ENCODE data around the gene SLC12A5. TPM values are rescaled to one million over a fixed set of nuclear protein-coding genes. Genes with fewer than 3 reads are reported as not detected.
"Not testable (repeated sequence)": the region's sequence is repeated elsewhere in the genome, so short reads cannot be mapped to it uniquely, and the experiment has no call there.

The SLC12A5 gene
- total RNA-seq, 1 donor from 2014 or later = 3.9 TPM

- ATAC-seq = peak; percentile 97
- intact Hi-C loops (cut with DNase I) = no loop called here
- peak; percentile 97 for DNase-seq (ENCODE audit: low spot score)
Measured at GRCh38 chr20:46089417-46090388, 60.7 kb downstream of the SLC12A5 start, which contains the start of gene NCOA5. TSS of gene NCOA5 (minus strand) at chr20:46089962. CDS start at chr20:46079424, 10,538 bp downstream.

GRCh38 chr20:46091622-46092535, 62.9 kb downstream of the SLC12A5 start:
- DNase-seq (ENCODE audit: low spot score); intact Hi-C loops (cut with DNase I); ATAC-seq: not testable (repeated sequence)

- ATAC-seq (no peak), DNase-seq (ENCODE audit: low spot score) (no peak)
- intact Hi-C loops (cut with DNase I) = no loop called here
Measured at GRCh38 chr20:46093531-46093930, 64.5 kb downstream of the SLC12A5 start.

DNA sequence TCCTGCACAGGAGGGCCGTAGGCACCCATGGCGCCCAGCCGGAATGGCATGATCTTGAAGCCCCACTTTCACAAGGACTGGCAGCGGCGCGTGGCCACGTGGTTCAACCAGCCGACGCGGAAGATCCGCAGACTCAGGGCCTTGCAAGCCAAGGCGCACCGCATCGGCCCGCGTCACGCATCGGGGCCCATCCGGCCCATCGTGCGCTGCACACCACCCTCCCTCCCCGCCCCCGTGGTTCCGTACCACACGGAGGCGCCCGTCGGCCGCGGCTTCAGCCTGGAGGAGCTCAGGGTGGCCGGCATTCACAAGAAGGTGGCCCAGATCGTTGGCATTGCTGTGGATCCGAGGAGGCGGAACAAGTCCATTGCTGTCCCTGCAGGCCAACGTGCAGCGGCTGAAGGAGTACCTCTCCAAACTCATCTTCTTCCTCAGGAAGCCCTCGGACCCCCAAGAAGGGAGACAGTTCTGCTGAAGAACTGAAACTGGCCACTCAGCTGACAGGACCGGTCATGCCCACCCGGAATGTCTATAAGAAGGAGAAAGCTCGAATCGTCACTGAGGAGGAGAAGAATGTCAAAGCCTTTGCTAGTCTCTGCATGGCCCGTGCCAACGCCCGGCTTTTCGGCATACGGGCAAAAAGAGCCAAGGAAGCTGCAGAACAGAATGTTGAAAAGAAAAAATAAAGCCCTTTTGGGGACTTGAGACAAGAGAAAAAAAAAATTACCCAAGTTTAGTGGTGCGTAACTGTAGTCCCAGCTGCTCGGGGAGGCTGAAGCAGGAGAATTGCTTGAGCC, 70.7 kb downstream of the SLC12A5 start:
- peak; percentile 36 for ATAC-seq
- DNase-seq (ENCODE audit: low spot score) = no peak
- intact Hi-C loops (cut with DNase I) = no loop called here

DNA sequence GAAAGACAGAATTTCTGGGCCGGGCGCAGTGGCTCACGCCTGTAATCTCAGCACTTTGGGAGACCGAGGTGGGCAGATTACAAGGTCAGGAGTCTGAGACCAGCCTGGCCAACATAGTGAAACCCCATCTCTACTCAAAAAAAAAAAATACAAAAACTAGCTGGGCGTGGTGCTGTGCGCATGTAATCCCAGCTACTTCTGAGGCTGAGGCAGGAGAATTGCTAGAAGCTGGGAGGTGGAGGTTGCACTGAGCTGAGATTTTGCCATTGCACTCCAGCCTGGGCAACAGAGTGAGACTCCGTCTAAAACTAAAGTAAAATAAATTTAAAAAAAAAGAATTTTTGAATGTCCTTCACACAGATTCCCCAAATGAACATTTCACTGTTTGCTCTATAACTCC, 71.4 kb downstream of the SLC12A5 start:
- ATAC-seq; intact Hi-C loops (cut with DNase I); DNase-seq (ENCODE audit: low spot score): not testable (repeated sequence)

GRCh38 chr20:46100988-46101387, 72.0 kb downstream of the SLC12A5 start:
- no peak for DNase-seq (ENCODE audit: low spot score)
- intact Hi-C loops (cut with DNase I) = no loop called here
- no peak for ATAC-seq

DNA sequence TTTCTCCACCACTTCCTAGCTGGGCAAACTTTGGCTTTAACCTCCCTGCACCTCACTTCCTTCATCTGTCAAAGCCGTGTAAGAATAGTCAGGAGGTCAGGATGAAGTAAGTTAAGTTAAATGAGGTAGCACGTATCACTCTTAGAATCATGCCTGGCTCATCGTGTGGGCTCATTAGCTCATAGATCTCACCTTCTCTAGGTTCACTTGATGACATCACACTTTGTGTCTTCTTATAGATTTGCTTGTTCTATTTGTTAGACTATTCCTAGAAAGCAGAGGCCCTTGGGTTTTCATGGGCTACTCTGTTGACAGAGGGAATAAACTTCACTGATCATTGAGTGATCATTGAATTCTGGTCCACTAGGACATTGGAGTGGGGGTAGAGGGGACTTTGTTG, 72.9 kb downstream of the SLC12A5 start:
- DNase-seq (ENCODE audit: low spot score) = no peak
- no peak for ATAC-seq
- intact Hi-C loops (cut with DNase I) = no loop called here

DNA sequence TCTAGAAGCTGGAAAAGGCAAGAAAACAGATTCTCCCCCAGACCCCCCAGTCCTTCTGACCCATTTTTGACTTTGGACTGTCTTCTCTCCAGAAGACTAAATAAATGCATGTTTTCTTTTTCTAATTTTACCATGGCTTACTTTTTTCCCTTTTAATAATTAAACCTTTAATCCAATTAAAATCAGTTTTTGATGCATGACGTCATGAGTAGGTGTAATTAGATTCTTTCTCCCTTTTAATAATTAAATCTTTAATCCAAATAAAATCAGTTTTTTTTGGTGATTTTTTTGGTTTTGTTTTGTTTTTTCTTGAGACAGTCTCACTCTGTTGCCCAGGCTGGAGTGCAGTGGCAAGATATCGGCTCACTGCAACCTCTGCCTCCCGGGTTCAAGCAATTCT, 73.9 kb downstream of the SLC12A5 start:
- ATAC-seq = no peak
- no peak for DNase-seq (ENCODE audit: low spot score)
- intact Hi-C loops (cut with DNase I) = no loop called here

DNA sequence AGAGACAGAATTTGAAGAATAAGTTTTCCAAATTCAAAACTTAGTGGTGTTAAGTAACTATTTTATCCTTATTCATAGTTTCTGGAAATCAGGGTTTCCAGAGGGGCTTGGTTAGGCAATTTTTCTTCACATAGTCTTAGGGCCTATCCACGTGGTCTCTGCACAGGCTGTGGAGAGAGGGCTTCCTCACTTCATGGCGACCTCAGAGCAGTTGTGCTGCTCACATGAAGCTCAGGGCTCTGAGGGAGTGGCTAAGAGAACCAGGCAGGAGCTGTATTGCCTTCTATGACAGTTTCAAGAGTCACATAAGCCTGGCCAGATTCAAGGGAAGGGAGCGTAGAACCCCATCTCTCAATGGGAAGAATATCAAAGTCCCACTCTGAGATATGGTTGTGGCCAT, 75.2 kb downstream of the SLC12A5 start:
- DNase-seq (ENCODE audit: low spot score) = no peak
- intact Hi-C loops (cut with DNase I) = no loop called here
- ATAC-seq = no peak

DNA sequence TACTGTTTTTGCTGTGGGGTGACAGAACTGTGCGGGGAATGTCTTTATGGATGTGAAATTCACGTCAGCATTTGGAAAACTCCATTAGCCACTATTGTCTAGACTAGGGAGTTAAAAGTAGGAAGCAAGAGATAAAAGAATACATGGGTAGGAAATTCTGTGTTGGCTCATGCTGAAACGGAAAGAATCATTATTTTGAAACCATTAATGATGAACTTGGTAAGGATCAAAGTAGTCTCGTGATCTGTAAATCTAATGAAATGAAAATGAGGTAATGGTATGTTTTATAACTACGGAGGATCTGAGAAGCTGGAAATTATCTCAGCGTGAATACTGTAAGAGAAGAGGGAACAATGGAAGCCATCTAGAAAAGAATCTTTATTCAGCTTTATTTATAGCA, 78.0 kb downstream of the SLC12A5 start:
- no peak for ATAC-seq
- intact Hi-C loops (cut with DNase I) = no loop called here
- DNase-seq (ENCODE audit: low spot score) = no peak

DNA sequence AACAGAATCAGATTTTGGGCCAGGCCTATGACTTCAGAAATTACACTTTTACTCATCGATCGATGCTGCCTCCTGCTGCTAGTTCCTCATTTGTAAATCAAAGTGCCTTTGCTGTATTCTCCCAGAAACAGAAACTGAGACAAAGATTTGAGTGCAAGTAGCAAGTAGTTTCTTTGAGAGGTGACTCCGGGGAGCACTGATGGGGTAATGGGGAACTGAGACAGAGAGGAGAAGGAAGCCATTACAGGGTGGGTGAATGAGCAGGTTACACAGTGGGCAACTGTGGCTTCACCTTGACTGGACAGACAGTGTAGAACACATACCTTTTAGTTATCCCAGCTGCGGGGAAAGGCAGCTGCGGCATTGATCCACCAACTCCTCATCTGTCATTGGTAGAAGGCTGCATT, 79.4 kb downstream of the SLC12A5 start:
- no peak for DNase-seq (ENCODE audit: low spot score)
- ATAC-seq = no peak

GRCh38 chr20:46108976-46109375, 80.0 kb downstream of the SLC12A5 start:
- DNase-seq (ENCODE audit: low spot score) = no peak
- ATAC-seq = no peak
- intact Hi-C loops (cut with DNase I) = no loop called here

More for the DNA sequence above, 79.4 kb downstream of the SLC12A5 start:
- intact Hi-C loops (cut with DNase I) = no loop called here

Other genes with a start within 250 kb of the SLC12A5 start
- 1.5 TPM for gene WFDC3, start 237.3 kb upstream of the SLC12A5 start, total RNA-seq
- 20.5 TPM for gene DNTTIP1, start 237.3 kb upstream of the SLC12A5 start, total RNA-seq
- 0.80 TPM for gene UBE2C, start 216.6 kb upstream of the SLC12A5 start, total RNA-seq
- 0.89 TPM for gene TNNC2, start 201.9 kb upstream of the SLC12A5 start, total RNA-seq
- 52.6 TPM for gene SNX21, start 195.4 kb upstream of the SLC12A5 start, total RNA-seq
- gene ACOT8, start 171.8 kb upstream of the SLC12A5 start, total RNA-seq = 19.7 TPM
- 3.8 TPM for gene ZSWIM3, start 171.6 kb upstream of the SLC12A5 start, total RNA-seq
- 8.1 TPM for gene ZSWIM1, start 148.0 kb upstream of the SLC12A5 start, total RNA-seq
- 2.8 TPM for gene SPATA25, start 141.6 kb upstream of the SLC12A5 start, total RNA-seq
- gene NEURL2, start 138.0 kb upstream of the SLC12A5 start, total RNA-seq = 8.9 TPM
- 87.4 TPM for gene CTSA, start 137.9 kb upstream of the SLC12A5 start, total RNA-seq
- gene PLTP, start 117.1 kb upstream of the SLC12A5 start, total RNA-seq = 95.4 TPM
- 38.2 TPM for gene PCIF1, start 94.5 kb upstream of the SLC12A5 start, total RNA-seq
- gene ZNF335, start 57.0 kb upstream of the SLC12A5 start, total RNA-seq = 22.3 TPM
- 5.0 TPM for gene MMP9, start 20.3 kb upstream of the SLC12A5 start, total RNA-seq
- 27.4 TPM for gene NCOA5, start 60.7 kb downstream of the SLC12A5 start, total RNA-seq
- 25.1 TPM for gene CD40, start 89.1 kb downstream of the SLC12A5 start, total RNA-seq

All from sciatic nerve (tissue), 2 donors.